BE2C (cell line): ENCODE data around the gene TRABD2B.

Experiments
- DNase-seq: peaks from one replicate; pipeline ENCODE4 v3.0.0-alpha.2; 2020
- H3K27me3 ChIP-seq: fragments of 250-450 bp; sonication (Bioruptor Pico); 2 replicates; pipeline ENCODE4 v1.5.1; 2020; ENCODE audit warnings: mild to moderate bottlenecking
- H3K36me3 ChIP-seq: fragments of 250-450 bp; sonication (Bioruptor Pico); 2 replicates; pipeline ENCODE4 v1.5.1; 2020; ENCODE audit warnings: mild to moderate bottlenecking
- H3K4me1 ChIP-seq: fragments of 250-450 bp; sonication (Bioruptor Pico); 2 replicates; pipeline ENCODE4 v1.5.1; 2020
- H3K4me3 ChIP-seq: 2 replicates; pipeline ENCODE4 v1.5.1; 2011; ENCODE audit warnings: low read depth, low read length
- H3K9me3 ChIP-seq: fragments of 250-450 bp; sonication (Bioruptor Pico); 2 replicates; pipeline ENCODE4 v1.5.1; 2020
- CTCF ChIP-seq: IDR thresholded peaks from 2 replicates; pipeline ENCODE4 v1.5.1; 2012; ENCODE audit warnings: mild to moderate bottlenecking, low read depth, low read length

The TRABD2B gene

GRCh38 chr1:47821760-47822159, 175.4 kb downstream of the TRABD2B start:
- no peak for DNase-seq
- H3K27me3 ChIP-seq = no peaks in the 10 kb centered on the region
- no peaks in the 10 kb centered on the region for H3K36me3 ChIP-seq
- no peak for TF ChIP-seq CTCF
- no peak overlapping the region for H3K4me3 ChIP-seq
- H3K4me1 ChIP-seq = peaks cover 6% of the 10 kb centered on the region
- no peaks in the 10 kb centered on the region for H3K9me3 ChIP-seq

- Histone ChIP-seq H3K4me3 (no peak overlapping the region), H3K4me1 (peaks cover 6% of the 10 kb centered on the region), H3K27me3 (no peaks in the 10 kb centered on the region), H3K36me3 (no peaks in the 10 kb centered on the region), H3K9me3 (no peaks in the 10 kb centered on the region)
- no peak for DNase-seq
- TF ChIP-seq CTCF = no peak
Observed at GRCh38 chr1:47819574-47819888, 177.7 kb downstream of the TRABD2B start.

GRCh38 chr1:47818682-47819573, 178.3 kb downstream of the TRABD2B start:
- no peak for DNase-seq
- no peak for TF ChIP-seq CTCF
- Histone ChIP-seq H3K36me3 (no peaks in the 10 kb centered on the region), H3K27me3 (no peaks in the 10 kb centered on the region), H3K9me3 (no peaks in the 10 kb centered on the region), H3K4me3 (no peak overlapping the region), H3K4me1 (peaks cover 6% of the 10 kb centered on the region)

- TF ChIP-seq CTCF = no peak
- no peaks in the 10 kb centered on the region for H3K9me3 ChIP-seq
Observed at GRCh38 chr1:47817861-47818260, 179.3 kb downstream of the TRABD2B start.

GRCh38 chr1:47816325-47817071, 180.7 kb downstream of the TRABD2B start:
- no peaks in the 10 kb centered on the region for H3K4me1 ChIP-seq

More at GRCh38 chr1:47817861-47818260, 179.3 kb downstream of the TRABD2B start:
- DNase-seq = no peak
- no peaks in the 10 kb centered on the region for H3K36me3 ChIP-seq
- H3K27me3 ChIP-seq = no peaks in the 10 kb centered on the region
- peaks cover 3% of the 10 kb centered on the region; the same call in 1 of the 2 replicates for H3K4me1 ChIP-seq
- H3K4me3 ChIP-seq = no peak overlapping the region

More at GRCh38 chr1:47816325-47817071, 180.7 kb downstream of the TRABD2B start:
- TF ChIP-seq CTCF = no peak
- no peaks in the 10 kb centered on the region for H3K9me3 ChIP-seq
- H3K4me3 ChIP-seq = no peak overlapping the region
- no peak for DNase-seq
- H3K36me3 ChIP-seq = no peaks in the 10 kb centered on the region
- no peaks in the 10 kb centered on the region for H3K27me3 ChIP-seq
